Fibroblast of peridontal ligament (primary cell): Measurements from ENCODE around the gene CHTOP.

Experiments
- DNase-seq: peaks from one replicate; pipeline ENCODE4 v3.0.0-alpha.2; 2010; ENCODE audit errors: extremely low read depth

CHTOP gene

GRCh38 chr1:153685544-153686340 lies 51.9 kb downstream of the CHTOP start:
- no peak for DNase-seq

DNA sequence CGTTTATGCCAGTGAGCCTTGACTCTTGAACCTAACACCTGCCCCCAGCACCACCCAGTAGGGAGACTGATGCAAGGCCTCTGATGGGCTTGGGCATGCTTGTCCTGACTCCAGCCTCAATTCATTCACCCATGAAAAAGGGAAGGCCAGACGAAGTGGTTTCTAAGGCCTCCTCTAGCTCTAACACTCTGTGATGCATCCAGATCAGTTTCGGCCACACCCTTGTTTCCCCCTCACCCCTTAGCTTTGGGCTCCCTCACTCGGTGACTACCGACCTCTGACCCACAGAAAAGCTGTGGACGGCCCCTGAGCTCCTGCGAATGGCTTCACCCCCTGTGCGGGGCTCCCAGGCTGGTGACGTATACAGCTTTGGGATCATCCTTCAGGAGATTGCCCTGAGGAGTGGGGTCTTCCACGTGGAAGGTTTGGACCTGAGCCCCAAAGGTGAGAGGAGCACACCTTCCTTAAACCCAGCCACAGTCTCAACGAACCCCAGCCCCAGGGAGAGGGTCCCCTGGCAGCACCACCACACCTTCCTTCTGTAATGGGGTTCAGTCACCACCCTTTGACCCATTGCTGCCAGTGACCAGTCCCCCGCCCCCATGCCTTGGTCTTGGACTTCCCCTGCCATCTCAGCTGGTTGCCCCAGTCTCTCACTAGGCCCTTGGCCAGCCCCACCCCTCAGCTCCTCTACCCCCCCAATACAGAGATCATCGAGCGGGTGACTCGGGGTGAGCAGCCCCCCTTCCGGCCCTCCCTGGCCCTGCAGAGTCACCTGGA lies 53.7 kb downstream of the CHTOP start:
- DNase-seq = no peak

GRCh38 chr1:153688276-153688675 lies 54.4 kb downstream of the CHTOP start:
- no peak for DNase-seq

GRCh38 chr1:153688736-153689328 lies 55.0 kb downstream of the CHTOP start:
- DNase-seq = no peak

DNA sequence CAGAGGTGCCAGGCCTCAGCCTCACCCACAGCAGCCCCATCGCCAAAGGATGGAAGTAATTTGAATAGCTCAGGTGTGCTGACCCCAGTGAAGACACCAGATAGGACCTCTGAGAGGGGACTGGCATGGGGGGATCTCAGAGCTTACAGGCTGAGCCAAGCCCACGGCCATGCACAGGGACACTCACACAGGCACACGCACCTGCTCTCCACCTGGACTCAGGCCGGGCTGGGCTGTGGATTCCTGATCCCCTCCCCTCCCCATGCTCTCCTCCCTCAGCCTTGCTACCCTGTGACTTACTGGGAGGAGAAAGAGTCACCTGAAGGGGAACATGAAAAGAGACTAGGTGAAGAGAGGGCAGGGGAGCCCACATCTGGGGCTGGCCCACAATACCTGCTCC lies 59.6 kb downstream of the CHTOP start:
- DNase-seq = no peak
